ENCODE measurements around the gene CUBN. TPM values are rescaled to one million over a fixed set of nuclear protein-coding genes. Genes with fewer than 3 reads are reported as not detected.

Gene CUBN
- total and polyA plus RNA-seq, 8 donors = 1.5 to 6.8 (median 3.8) TPM

GRCh38 chr10:17101257-17101909 lies 28.2 kb downstream of the CUBN start:
- H3K27ac ChIP-seq = peak overlapping the region in 1 of 2 donors; percentile 14

GRCh38 chr10:17100586-17100985 lies 29.0 kb downstream of the CUBN start:
- Histone ChIP-seq H3K4me3 (no peak overlapping the region), H3K4me1 (no peaks in the 10 kb centered on the region), H3K27ac (no peak overlapping the region), H3K9me3 (no peaks in the 10 kb centered on the region), H3K27me3 (no peaks in the 10 kb centered on the region), H3K36me3 (no peaks in the 10 kb centered on the region)
- ATAC-seq (no peak), DNase-seq (peak in 1 of 4 donors; percentile 38)
- no peak for TF ChIP-seq CTCF (IDR thresholded peaks at IDR 0.05)
- intact Hi-C loops (cut with DNase I) = no loop called here

More at GRCh38 chr10:17101257-17101909, 28.2 kb downstream of the CUBN start:
- intact Hi-C loops (cut with DNase I) = no loop called here
- ATAC-seq = peak; percentile 80
- Histone ChIP-seq H3K4me1 (no peaks in the 10 kb centered on the region), H3K27me3 (no peaks in the 10 kb centered on the region), H3K9me3 (no peaks in the 10 kb centered on the region), H3K36me3 (no peaks in the 10 kb centered on the region), H3K4me3 (no peak overlapping the region)
- DNase-seq = no peak
- TF ChIP-seq CTCF (IDR thresholded peaks at IDR 0.05) = no peak

- H3K4me3 ChIP-seq = no peak overlapping the region
- no peaks in the 10 kb centered on the region for H3K36me3 ChIP-seq
- no peak overlapping the region for H3K27ac ChIP-seq
- H3K4me1 ChIP-seq = no peaks in the 10 kb centered on the region
- DNase-seq (no peak), ATAC-seq (no peak)
- no peak for TF ChIP-seq CTCF (IDR thresholded peaks at IDR 0.05)
- no peaks in the 10 kb centered on the region for H3K27me3 ChIP-seq
- intact Hi-C loops (cut with DNase I) = no loop called here
- H3K9me3 ChIP-seq = peaks cover 0 to 3% of the 10 kb centered on the region in 2 donors
Observed at GRCh38 chr10:17098012-17098411, 31.6 kb downstream of the CUBN start.

- no peak for DNase-seq
- no peaks in the 10 kb centered on the region for H3K27me3 ChIP-seq
- no peak for ATAC-seq
- no peak overlapping the region for H3K4me3 ChIP-seq
- no peaks in the 10 kb centered on the region for H3K4me1 ChIP-seq
- no peak overlapping the region for H3K27ac ChIP-seq
- no peak for TF ChIP-seq CTCF (IDR thresholded peaks at IDR 0.05)
- H3K36me3 ChIP-seq = no peaks in the 10 kb centered on the region
- intact Hi-C loops (cut with DNase I) = no loop called here
- peaks cover 0 to 3% of the 10 kb centered on the region in 2 donors for H3K9me3 ChIP-seq
Observed at GRCh38 chr10:17094844-17095243, 34.8 kb downstream of the CUBN start.

- no peak overlapping the region for H3K4me3 ChIP-seq
- ATAC-seq = no peak
- H3K9me3 ChIP-seq = peaks cover 0 to 3% of the 10 kb centered on the region in 2 donors
- intact Hi-C loops (cut with DNase I) = no loop called here
- DNase-seq = no peak
- no peaks in the 10 kb centered on the region for H3K27me3 ChIP-seq
- H3K4me1 ChIP-seq = no peaks in the 10 kb centered on the region
- no peak for TF ChIP-seq CTCF (IDR thresholded peaks at IDR 0.05)
- no peaks in the 10 kb centered on the region for H3K36me3 ChIP-seq
- H3K27ac ChIP-seq = no peak overlapping the region
Observed at GRCh38 chr10:17092986-17093803, 36.4 kb downstream of the CUBN start.
